OCI-LY7 (cell line): ENCODE data around the gene CYP24A1.

Experiments used
- EZH2phosphoT487 ChIP-seq: fragments of 200-600 bp; sonication (generic); IDR thresholded peaks from 2 replicates; pipeline ENCODE4 v1.6.1; 2018; ENCODE audit warnings: low read depth, borderline replicate concordance, mild to moderate bottlenecking, mixed run types, antibody characterized with exemption, low read length, moderate library complexity, mixed read lengths
- TF ChIP-seq, protein P1 (sequence below): fragments of 200-600 bp; sonication (generic); conservative IDR thresholded peaks from 2 replicates; pipeline ENCODE4 v1.5.1; 2014; ENCODE audit warnings: mild to moderate bottlenecking, antibody characterized with exemption, low read length, moderate library complexity, mixed read lengths

DNA sequence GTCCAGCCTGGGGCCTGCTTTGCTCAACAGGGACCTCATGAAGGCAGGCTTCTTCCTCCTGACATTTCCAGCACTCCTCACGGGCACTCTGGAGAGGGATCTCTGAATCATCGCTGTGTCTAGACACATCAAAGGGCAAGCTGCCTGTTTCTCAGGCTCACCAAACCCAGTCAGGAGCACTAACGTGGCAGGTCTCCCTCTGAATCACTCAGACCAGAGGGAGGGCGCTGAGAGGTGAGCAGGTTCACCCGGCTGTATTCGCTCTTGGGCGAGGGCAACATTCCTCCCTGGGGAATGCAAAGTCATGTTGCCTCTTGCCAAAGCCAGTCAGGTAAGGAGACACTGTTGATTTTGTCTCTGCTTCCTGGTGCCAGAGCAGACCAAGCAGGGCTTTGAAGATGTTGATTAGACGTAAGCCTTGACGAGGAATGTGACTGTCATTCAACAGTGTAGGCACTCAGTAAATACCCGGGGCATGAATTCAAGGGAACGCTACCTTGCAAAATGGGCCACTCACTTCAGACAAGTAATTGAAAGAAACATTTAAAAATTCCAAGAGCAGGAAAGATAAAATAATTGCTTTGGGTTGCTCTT lies 50.1 kb downstream of the CYP24A1 start:
- TF ChIP-seq, protein P1, sequence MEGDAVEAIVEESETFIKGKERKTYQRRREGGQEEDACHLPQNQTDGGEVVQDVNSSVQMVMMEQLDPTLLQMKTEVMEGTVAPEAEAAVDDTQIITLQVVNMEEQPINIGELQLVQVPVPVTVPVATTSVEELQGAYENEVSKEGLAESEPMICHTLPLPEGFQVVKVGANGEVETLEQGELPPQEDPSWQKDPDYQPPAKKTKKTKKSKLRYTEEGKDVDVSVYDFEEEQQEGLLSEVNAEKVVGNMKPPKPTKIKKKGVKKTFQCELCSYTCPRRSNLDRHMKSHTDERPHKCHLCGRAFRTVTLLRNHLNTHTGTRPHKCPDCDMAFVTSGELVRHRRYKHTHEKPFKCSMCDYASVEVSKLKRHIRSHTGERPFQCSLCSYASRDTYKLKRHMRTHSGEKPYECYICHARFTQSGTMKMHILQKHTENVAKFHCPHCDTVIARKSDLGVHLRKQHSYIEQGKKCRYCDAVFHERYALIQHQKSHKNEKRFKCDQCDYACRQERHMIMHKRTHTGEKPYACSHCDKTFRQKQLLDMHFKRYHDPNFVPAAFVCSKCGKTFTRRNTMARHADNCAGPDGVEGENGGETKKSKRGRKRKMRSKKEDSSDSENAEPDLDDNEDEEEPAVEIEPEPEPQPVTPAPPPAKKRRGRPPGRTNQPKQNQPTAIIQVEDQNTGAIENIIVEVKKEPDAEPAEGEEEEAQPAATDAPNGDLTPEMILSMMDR: no peak
- no peak for TF ChIP-seq EZH2phosphoT487
